T-helper 9 cell (primary cell): ENCODE measurements around the gene RCOR1.

Source experiments
- DNase-seq: peaks from one replicate; pipeline ENCODE4 v3.0.0-alpha.2; 2020

RCOR1 gene

GRCh38 chr14:102684298-102684663, 91.8 kb downstream of the RCOR1 start:
- DNase-seq, result no peak

- no peak for DNase-seq
These were observed 93.8 kb downstream of the RCOR1 start for GRCh38 chr14:102686196-102686801.

GRCh38 chr14:102688290-102688689, 95.8 kb downstream of the RCOR1 start:
- DNase-seq, result no peak

GRCh38 chr14:102690509-102691286, 98.2 kb downstream of the RCOR1 start:
- DNase-seq, result no peak

GRCh38 chr14:102691763-102692162, 99.3 kb downstream of the RCOR1 start:
- DNase-seq, result no peak

GRCh38 chr14:102692334-102692733, 99.9 kb downstream of the RCOR1 start:
- no peak for DNase-seq

GRCh38 chr14:102693006-102693755, 100.7 kb downstream of the RCOR1 start:
- no peak for DNase-seq

GRCh38 chr14:102694530-102695166, 102.2 kb downstream of the RCOR1 start:
- peak; percentile 34 for DNase-seq

GRCh38 chr14:102695167-102695555, 102.7 kb downstream of the RCOR1 start:
- DNase-seq, result no peak

GRCh38 chr14:102696332-102696731, 103.9 kb downstream of the RCOR1 start:
- DNase-seq, result no peak

GRCh38 chr14:102696856-102697495, 104.5 kb downstream of the RCOR1 start:
- DNase-seq, result no peak

- DNase-seq, result no peak
These were observed 105.1 kb downstream of the RCOR1 start for GRCh38 chr14:102697501-102697900.

- no peak for DNase-seq
These were observed 107.1 kb downstream of the RCOR1 start for GRCh38 chr14:102699416-102700110.

GRCh38 chr14:102708494-102708893, 116.0 kb downstream of the RCOR1 start:
- no peak for DNase-seq

GRCh38 chr14:102711207-102711606, 118.8 kb downstream of the RCOR1 start:
- DNase-seq, result no peak

GRCh38 chr14:102711946-102712345, 119.5 kb downstream of the RCOR1 start:
- DNase-seq, result no peak

- DNase-seq, result no peak
These were observed 124.8 kb downstream of the RCOR1 start for GRCh38 chr14:102717276-102717675.

GRCh38 chr14:102722646-102723045, 130.2 kb downstream of the RCOR1 start:
- DNase-seq, result no peak

GRCh38 chr14:102723650-102724049, 131.2 kb downstream of the RCOR1 start:
- no peak for DNase-seq

GRCh38 chr14:102726191-102726949, 133.9 kb downstream of the RCOR1 start:
- DNase-seq, result no peak

GRCh38 chr14:102727336-102728095, 135.1 kb downstream of the RCOR1 start:
- no peak for DNase-seq
